GM23248 (cell line): ENCODE data around the gene TNFAIP8L2. TPM values are rescaled to one million over a fixed set of nuclear protein-coding genes. Genes with fewer than 3 reads are reported as not detected.

ENCODE experiments used
- DNase-seq: peaks from one replicate; pipeline ENCODE4 v3.0.0-alpha.2; 2015
- H2AFZ ChIP-seq: fragments of 200-600 bp; sonication (generic); 2 replicates; pipeline ENCODE4 v1.6.1; 2016; ENCODE audit warnings: antibody characterized with exemption
- H3F3A ChIP-seq: fragments of 200-600 bp; sonication (generic); 2 replicates; pipeline ENCODE4 v1.6.1; 2016; ENCODE audit warnings: mild to moderate bottlenecking, antibody characterized with exemption, mixed run types; ENCODE audit not compliant: insufficient read depth
- H3K27ac ChIP-seq: fragments of 200-600 bp; sonication (generic); 2 replicates; pipeline ENCODE4 v1.5.1; 2016; ENCODE audit warnings: mild to moderate bottlenecking
- H3K27me3 ChIP-seq: fragments of 200-600 bp; sonication (generic); replicated peaks from 2 replicates; pipeline ENCODE4 v1.6.1; 2016; ENCODE audit warnings: mild to moderate bottlenecking; ENCODE audit not compliant: insufficient read depth
- H3K36me3 ChIP-seq: fragments of 200-600 bp; sonication (generic); 2 replicates; pipeline ENCODE4 v1.6.1; 2016; ENCODE audit warnings: low read depth, mild to moderate bottlenecking
- H3K4me1 ChIP-seq: fragments of 200-600 bp; sonication (generic); 2 replicates; pipeline ENCODE4 v1.6.1; 2016; ENCODE audit warnings: mild to moderate bottlenecking; ENCODE audit not compliant: insufficient read depth
- H3K4me2 ChIP-seq: fragments of 200-600 bp; sonication (generic); one replicate; pipeline ENCODE4 v1.6.1; 2016; ENCODE audit warnings: mild to moderate bottlenecking; ENCODE audit not compliant: unreplicated experiment
- H3K4me3 ChIP-seq: fragments of 200-600 bp; sonication (generic); 2 replicates; pipeline ENCODE4 v1.5.1; 2016; ENCODE audit warnings: mild to moderate bottlenecking
- H3K79me2 ChIP-seq: fragments of 200-600 bp; sonication (generic); 2 replicates; pipeline ENCODE4 v1.6.1; 2016; ENCODE audit warnings: mild to moderate bottlenecking; ENCODE audit not compliant: insufficient read depth
- H3K9ac ChIP-seq: fragments of 200-600 bp; sonication (generic); 2 replicates; pipeline ENCODE4 v1.6.1; 2016; ENCODE audit warnings: mild to moderate bottlenecking
- H3K9me2 ChIP-seq: fragments of 200-600 bp; sonication (generic); 2 replicates; pipeline ENCODE4 v1.6.1; 2016; ENCODE audit warnings: mixed run types, mild to moderate bottlenecking, moderate library complexity; ENCODE audit not compliant: insufficient read depth
- H3K9me3 ChIP-seq: fragments of 200-600 bp; sonication (generic); one replicate; pipeline ENCODE4 v1.6.1; 2017; ENCODE audit warnings: low read depth
- H4K20me1 ChIP-seq: fragments of 200-600 bp; sonication (generic); 2 replicates; pipeline ENCODE4 v1.6.0; 2016; ENCODE audit not compliant: insufficient read depth
- EZH2 ChIP-seq: fragments of 200-600 bp; sonication (generic); IDR thresholded peaks from 2 replicates; pipeline ENCODE4 v1.6.1; 2018; ENCODE audit warnings: antibody characterized with exemption, mild to moderate bottlenecking; ENCODE audit not compliant: insufficient read depth, poor library complexity, severe bottlenecking
- EZH2phosphoT487 ChIP-seq: fragments of 200-600 bp; sonication (generic); IDR thresholded peaks from 2 replicates; pipeline ENCODE4 v1.6.1; 2018; ENCODE audit warnings: antibody characterized with exemption, moderate library complexity, mild to moderate bottlenecking, low read depth; ENCODE audit not compliant: insufficient read depth
- WGBS, 2 experiments: methylation state at CpG; one replicate each; pipeline ENCODE4 v1.1.6; 2015 to 2017; ENCODE audit warnings: low lambda C conversion rate in 2 of 2, low coverage in 1 of 2; ENCODE audit errors: missing lambda C conversion rate in 2 of 2; 5-methylcytosine and 5-hydroxymethylcytosine counted together
- in situ Hi-C: fragments of 300-500 bp; cut with MboI; formaldehyde crosslinking; loops from 2 replicates; pipeline ENCODE4 v1.15.0; 2020
- polyA plus RNA-seq: library from polyadenylated mRNA; unstranded; fragments of >200 nt; fragmentation: Nextera tagmentation; extraction: Ambion mirVana; gene quantifications from 2 replicates; pipeline ENCODE4 v1.2.1, GENCODE V29; 2016
- total RNA-seq: library from RNA; depleted of rRNA; stranded (reverse); fragments of >200 nt; shearing (Covaris generic); gene quantifications from 2 replicates; pipeline ENCODE4 v1.2.3, GENCODE V29; 2014

TNFAIP8L2 gene
- total and polyA plus RNA-seq, 2 experiments from 2014 or later: not detected

GRCh38 chr1:151165281-151165737, 8.9 kb downstream of the TNFAIP8L2 start:
- no peaks in the 10 kb centered on the region for H3K9me3 ChIP-seq
- H3K27ac ChIP-seq: peak overlapping the region; percentile 61
- peak overlapping the region; percentile 93 for H3K9ac ChIP-seq
- peaks cover 20% of the 10 kb centered on the region for H3K4me1 ChIP-seq
- 1 to 2% methylated on average over 13 to 15 of the region's 15 CpGs for WGBS, 2 experiments
- peak overlapping the region; percentile 92 for H3K4me2 ChIP-seq
- TF ChIP-seq EZH2 (no peak), EZH2phosphoT487 (no peak)
- peak overlapping the region; percentile 95 for H2AFZ ChIP-seq
- H3K9me2 ChIP-seq: no peaks in the 10 kb centered on the region
- DNase-seq: peak; percentile 74
- H3F3A ChIP-seq: peaks cover 14% of the 10 kb centered on the region; the same call in 1 of the 2 replicates
- in situ Hi-C loops: no loop called here
- peak overlapping the region; percentile 90 for H3K4me3 ChIP-seq
- H4K20me1 ChIP-seq: no peaks in the 10 kb centered on the region
- H3K79me2 ChIP-seq: peaks cover 57% of the 10 kb centered on the region
- H3K36me3 ChIP-seq: peaks cover 16% of the 10 kb centered on the region; the same call in 1 of the 2 replicates
- H3K27me3 ChIP-seq: no peaks in the 10 kb centered on the region

GRCh38 chr1:151165738-151166504, 9.5 kb downstream of the TNFAIP8L2 start, which contains the start of the genes LYSMD1 and SCNM1:
Gene LYSMD1 (minus strand): TSS chr1:151165902. CDS start chr1:151165258, 644 bp downstream.
Gene SCNM1 (plus strand): TSS chr1:151166144. CDS start chr1:151166153, 9 bp downstream.
- Histone ChIP-seq H3K9me2 (no peaks in the 10 kb centered on the region), H3K4me3 (peak within 1 kb of the TSS; percentile 90), H3K9ac (peak within 1 kb of the TSS; percentile 93), H3F3A (peaks cover 14% of the 10 kb centered on the region; the same call in 1 of the 2 replicates), H3K4me1 (peaks cover 20% of the 10 kb centered on the region), H3K4me2 (peak within 1 kb of the TSS; percentile 92), H3K36me3 (peaks cover 14% of the 10 kb centered on the region; the same call in 1 of the 2 replicates), H2AFZ (peak within 1 kb of the TSS; percentile 95), H3K9me3 (no peaks in the 10 kb centered on the region), H3K79me2 (peaks cover 57% of the 10 kb centered on the region), H4K20me1 (no peaks in the 10 kb centered on the region), H3K27ac (peak within 1 kb of the TSS; percentile 81), H3K27me3 (no peaks in the 10 kb centered on the region)
- TF ChIP-seq EZH2phosphoT487: no peak
- TF ChIP-seq EZH2: no peak
- peak; percentile 99 for DNase-seq
- 1% methylated on average over 37 to 38 of the region's 38 CpGs for WGBS, 2 experiments
- in situ Hi-C loops: no loop called here

- no peaks in the 10 kb centered on the region for H3K9me2 ChIP-seq
- peaks cover 57% of the 10 kb centered on the region for H3K79me2 ChIP-seq
- no peaks in the 10 kb centered on the region for H3K9me3 ChIP-seq
- peaks cover 14% of the 10 kb centered on the region; the same call in 1 of the 2 replicates for H3K36me3 ChIP-seq
- peaks cover 20% of the 10 kb centered on the region for H3K4me1 ChIP-seq
- H3K27me3 ChIP-seq: no peaks in the 10 kb centered on the region
- in situ Hi-C loops: no loop called here
- peak overlapping the region; percentile 81 for H3K27ac ChIP-seq
- peak overlapping the region; percentile 95 for H2AFZ ChIP-seq
- peak; percentile 90 for DNase-seq
- no peak for TF ChIP-seq EZH2phosphoT487
- no peak for TF ChIP-seq EZH2
- H3K9ac ChIP-seq: peak overlapping the region; percentile 93
- H3F3A ChIP-seq: peaks cover 14% of the 10 kb centered on the region
- no peaks in the 10 kb centered on the region for H4K20me1 ChIP-seq
- peak overlapping the region; percentile 90 for H3K4me3 ChIP-seq
- peak overlapping the region; percentile 92 for H3K4me2 ChIP-seq
- 6 to 8% methylated on average over 15 of the region's 15 CpGs for WGBS, 2 experiments
Measured at GRCh38 chr1:151166505-151166956, 10.1 kb downstream of the TNFAIP8L2 start.

GRCh38 chr1:151167116-151167515, 10.7 kb downstream of the TNFAIP8L2 start:
- TF ChIP-seq EZH2 (no peak), EZH2phosphoT487 (no peak)
- Histone ChIP-seq H3K9ac (peak overlapping the region; percentile 93), H3K4me1 (peaks cover 21% of the 10 kb centered on the region), H3K4me3 (peak overlapping the region; percentile 90), H3K27me3 (no peaks in the 10 kb centered on the region), H3K4me2 (peak overlapping the region; percentile 92), H3F3A (peaks cover 15% of the 10 kb centered on the region), H3K36me3 (peaks cover 11% of the 10 kb centered on the region; the same call in 1 of the 2 replicates), H3K79me2 (peaks cover 57% of the 10 kb centered on the region), H3K9me2 (no peaks in the 10 kb centered on the region), H4K20me1 (no peaks in the 10 kb centered on the region), H3K9me3 (no peaks in the 10 kb centered on the region), H2AFZ (0 out of 2 replicates have a peak overlapping the region, but pooled peaks have one; percentile 95), H3K27ac (peak overlapping the region; percentile 81)
- WGBS, 2 experiments: 81 to 85% methylated on average over 6 of the region's 6 CpGs
- no peak for DNase-seq
- in situ Hi-C loops: no loop called here
